Neural cell (in vitro differentiated cells): ENCODE results near the gene NFYC. TPM values are rescaled to one million over a fixed set of nuclear protein-coding genes. Genes with fewer than 3 reads are reported as not detected.

ENCODE experiments used
- H2AFZ ChIP-seq: fragments of 200-600, 300-800 bp; sonication (generic), shearing (Covaris generic); 2 replicates; pipeline ENCODE4 v1.6.0; 2014; ENCODE audit warnings: low read depth, mild to moderate bottlenecking, antibody characterized with exemption, low read length, moderate library complexity
- H3F3A ChIP-seq: fragments of 200-600 bp; shearing (Covaris generic); 2 replicates; pipeline ENCODE4 v1.6.1; 2016; ENCODE audit warnings: mild to moderate bottlenecking, moderate library complexity, mixed read lengths, antibody characterized with exemption, low read length; ENCODE audit not compliant: insufficient read depth, poor library complexity, severe bottlenecking
- H3K27ac ChIP-seq: fragments of 200-600, 300-800 bp; sonication (generic), shearing (Covaris generic); 2 replicates; pipeline ENCODE4 v1.5.1; 2014; ENCODE audit warnings: mild to moderate bottlenecking, low read length, moderate library complexity
- H3K27me3 ChIP-seq: fragments of 300-800, 200-600 bp; sonication (generic), shearing (Covaris generic); 2 replicates; pipeline ENCODE4 v1.6.0; 2014; ENCODE audit warnings: mild to moderate bottlenecking, low read depth, low read length, moderate library complexity; ENCODE audit not compliant: insufficient read depth
- H3K36me3 ChIP-seq: fragments of 300-800, 200-600 bp; sonication (generic), shearing (Covaris generic); 2 replicates; pipeline ENCODE4 v1.5.1; 2014; ENCODE audit warnings: mild to moderate bottlenecking, antibody characterized with exemption, low read length, moderate library complexity; ENCODE audit not compliant: insufficient read depth
- H3K4me2 ChIP-seq: fragments of 300-800, 200-600 bp; sonication (generic), shearing (Covaris generic); 2 replicates; pipeline ENCODE4 v1.6.0; 2014; ENCODE audit warnings: mild to moderate bottlenecking, low read length
- H3K4me3 ChIP-seq: fragments of 300-800, 200-600 bp; sonication (generic), shearing (Covaris generic); 2 replicates; pipeline ENCODE4 v1.5.1; 2014; ENCODE audit warnings: mild to moderate bottlenecking, low read length, moderate library complexity
- H3K79me2 ChIP-seq: fragments of 200-600 bp; shearing (Covaris generic); replicated peaks from 2 replicates; pipeline ENCODE4 v1.6.0; 2014; ENCODE audit warnings: mild to moderate bottlenecking, low read length, moderate library complexity; ENCODE audit not compliant: insufficient read depth
- H3K9ac ChIP-seq: fragments of 300-800, 200-600 bp; sonication (generic), shearing (Covaris generic); 2 replicates; pipeline ENCODE4 v1.6.1; 2016; ENCODE audit warnings: mild to moderate bottlenecking, low read length, mixed read lengths
- H3K9me2 ChIP-seq: fragments of 200-600 bp; shearing (Covaris generic); 2 replicates; pipeline ENCODE4 v1.6.1; 2016; ENCODE audit warnings: mild to moderate bottlenecking, low read length, mixed read lengths; ENCODE audit not compliant: insufficient read depth
- H3K9me3 ChIP-seq: fragments of 200-600, 300-800 bp; sonication (generic), shearing (Covaris generic); 2 replicates; pipeline ENCODE4 v1.6.1; 2016; ENCODE audit warnings: mild to moderate bottlenecking, mixed run types, low read length, moderate library complexity, mixed read lengths
- H4K20me1 ChIP-seq: fragments of 200-600 bp; shearing (Covaris generic); 2 replicates; pipeline ENCODE4 v1.6.1; 2016; ENCODE audit warnings: mild to moderate bottlenecking, mixed run types; ENCODE audit not compliant: insufficient read depth
- CTCF ChIP-seq: fragments of 450-650 bp; IDR thresholded peaks from 2 replicates; pipeline ENCODE4 v1.5.1; 2014; ENCODE audit warnings: antibody characterized with exemption, mild to moderate bottlenecking, moderate library complexity; ENCODE audit not compliant: poor library complexity, severe bottlenecking
- EP300 ChIP-seq: fragments of 450-650 bp; conservative IDR thresholded peaks from 2 replicates; pipeline ENCODE4 v1.6.1; 2014; ENCODE audit warnings: antibody characterized with exemption, mild to moderate bottlenecking, moderate library complexity; ENCODE audit not compliant: poor library complexity, severe bottlenecking
- EZH2 ChIP-seq: fragments of 200-600, 300-800 bp; shearing (Covaris generic), sonication (generic); IDR thresholded peaks from 2 replicates; pipeline ENCODE4 v1.6.1; 2014; ENCODE audit warnings: antibody characterized with exemption, low read length, borderline replicate concordance, mild to moderate bottlenecking; ENCODE audit not compliant: insufficient read depth, poor library complexity, severe bottlenecking
- MXI1 ChIP-seq: fragments of 450-650 bp; conservative IDR thresholded peaks from 2 replicates; pipeline ENCODE4 v1.6.1; 2014; ENCODE audit warnings: antibody characterized with exemption, mild to moderate bottlenecking; ENCODE audit not compliant: poor library complexity, severe bottlenecking
- POLR2AphosphoS5 ChIP-seq: IDR thresholded peaks from 2 replicates; pipeline ENCODE4 v1.6.1; 2012
- RAD21 ChIP-seq: fragments of 450-650 bp; conservative IDR thresholded peaks from 2 replicates; pipeline ENCODE4 v1.6.1; 2014; ENCODE audit warnings: antibody characterized with exemption, mild to moderate bottlenecking, moderate library complexity
- REST ChIP-seq: IDR thresholded peaks from 2 replicates; pipeline ENCODE4 v1.6.1; 2012; ENCODE audit warnings: borderline replicate concordance
- SMC3 ChIP-seq: fragments of 450-650 bp; conservative IDR thresholded peaks from 2 replicates; pipeline ENCODE4 v1.6.1; 2014; ENCODE audit warnings: antibody characterized with exemption, mild to moderate bottlenecking, moderate library complexity; ENCODE audit not compliant: poor library complexity
- TAF1 ChIP-seq: IDR thresholded peaks from 2 replicates; pipeline ENCODE4 v1.6.1; 2012; ENCODE audit warnings: low read depth
- polyA plus RNA-seq: library from polyadenylated mRNA; depleted of rRNA; stranded (reverse); fragments of >200 nt; gene quantifications from 2 replicates; pipeline ENCODE4 v1.2.3, GENCODE V29; 2014

NFYC gene
- polyA plus RNA-seq, 1 donor from 2014 or later, result 66.0 TPM

- H3F3A ChIP-seq, result no peaks in the 10 kb centered on the region
- no peak overlapping the region for H2AFZ ChIP-seq
- H3K27ac ChIP-seq, result no peak overlapping the region
- no peaks in the 10 kb centered on the region for H4K20me1 ChIP-seq
- no peaks in the 10 kb centered on the region for H3K36me3 ChIP-seq
- peaks cover 5% of the 10 kb centered on the region for H3K27me3 ChIP-seq
- H3K9ac ChIP-seq, result no peak overlapping the region
- no peaks in the 10 kb centered on the region for H3K9me2 ChIP-seq
- no peak overlapping the region for H3K4me2 ChIP-seq
- no peaks in the 10 kb centered on the region for H3K9me3 ChIP-seq
- TF ChIP-seq RAD21, result no peak
- TF ChIP-seq EZH2, result no peak
- H3K79me2 ChIP-seq, result no peaks in the 10 kb centered on the region
- H3K4me3 ChIP-seq, result no peak overlapping the region
These were observed 111.2 kb downstream of the NFYC start for GRCh38 chr1:40802742-40803113.

GRCh38 chr1:40803447-40803846 lies 111.9 kb downstream of the NFYC start:
- no peaks in the 10 kb centered on the region for H4K20me1 ChIP-seq
- no peaks in the 10 kb centered on the region for H3K79me2 ChIP-seq
- H3K9me3 ChIP-seq, result no peaks in the 10 kb centered on the region
- no peaks in the 10 kb centered on the region for H3K9me2 ChIP-seq
- H3K36me3 ChIP-seq, result no peaks in the 10 kb centered on the region
- peaks cover 5% of the 10 kb centered on the region for H3K27me3 ChIP-seq
- H3F3A ChIP-seq, result no peaks in the 10 kb centered on the region
- H3K27ac ChIP-seq, result no peak overlapping the region
- no peak overlapping the region for H3K4me2 ChIP-seq
- H2AFZ ChIP-seq, result no peak overlapping the region
- no peak overlapping the region for H3K4me3 ChIP-seq
- no peak for TF ChIP-seq RAD21
- no peak overlapping the region for H3K9ac ChIP-seq

- TF ChIP-seq EP300 (no peak), REST (no peak), CTCF (no peak), SMC3 (no peak), POLR2AphosphoS5 (no peak), RAD21 (no peak), MXI1 (no peak), TAF1 (no peak), EZH2 (no peak)
- Histone ChIP-seq H3K27me3 (peaks cover 5% of the 10 kb centered on the region), H3F3A (no peaks in the 10 kb centered on the region), H3K36me3 (no peaks in the 10 kb centered on the region), H3K9ac (no peak overlapping the region), H2AFZ (no peak overlapping the region), H3K27ac (no peak overlapping the region), H3K9me2 (no peaks in the 10 kb centered on the region), H3K4me3 (no peak overlapping the region), H4K20me1 (no peaks in the 10 kb centered on the region), H3K4me2 (no peak overlapping the region), H3K79me2 (no peaks in the 10 kb centered on the region), H3K9me3 (no peaks in the 10 kb centered on the region)
These were observed 112.4 kb downstream of the NFYC start for GRCh38 chr1:40803902-40804301.
